Brain microvascular endothelial cell (primary cell): ENCODE data around the gene TNFAIP2.

ENCODE experiments used
- DNase-seq: peaks from one replicate; pipeline ENCODE4 v3.0.0-alpha.2; 2020
- H3K27ac ChIP-seq: fragments of 250-450 bp; sonication (Bioruptor Pico); 2 replicates; pipeline ENCODE4 v1.5.1; 2020; ENCODE audit warnings: mild to moderate bottlenecking, moderate library complexity
- H3K27me3 ChIP-seq: fragments of 250-450 bp; sonication (Bioruptor Pico); replicated peaks from 2 replicates; pipeline ENCODE4 v1.5.1; 2020; ENCODE audit warnings: mild to moderate bottlenecking
- H3K36me3 ChIP-seq: fragments of 250-450 bp; sonication (Bioruptor Pico); replicated peaks from 2 replicates; pipeline ENCODE4 v1.5.1; 2020; ENCODE audit warnings: mild to moderate bottlenecking
- H3K4me3 ChIP-seq: 2 replicates; pipeline ENCODE4 v1.5.1; 2011; ENCODE audit warnings: low read depth, mild to moderate bottlenecking, control low read depth, low read length, moderate library complexity
- CTCF ChIP-seq: IDR thresholded peaks from 2 replicates; pipeline ENCODE4 v1.5.1; 2011; ENCODE audit warnings: low read depth, mild to moderate bottlenecking, moderate library complexity, low read length, control low read depth, inconsistent platforms; ENCODE audit errors: missing control alignments
- in situ Hi-C: cut with HindIII; loops from 2 replicates; pipeline ENCODE4 v1.10.0; 2017; ENCODE audit warnings: low sequenced_read_pairs, low pct_ligation_motif_present

TNFAIP2 gene

DNA sequence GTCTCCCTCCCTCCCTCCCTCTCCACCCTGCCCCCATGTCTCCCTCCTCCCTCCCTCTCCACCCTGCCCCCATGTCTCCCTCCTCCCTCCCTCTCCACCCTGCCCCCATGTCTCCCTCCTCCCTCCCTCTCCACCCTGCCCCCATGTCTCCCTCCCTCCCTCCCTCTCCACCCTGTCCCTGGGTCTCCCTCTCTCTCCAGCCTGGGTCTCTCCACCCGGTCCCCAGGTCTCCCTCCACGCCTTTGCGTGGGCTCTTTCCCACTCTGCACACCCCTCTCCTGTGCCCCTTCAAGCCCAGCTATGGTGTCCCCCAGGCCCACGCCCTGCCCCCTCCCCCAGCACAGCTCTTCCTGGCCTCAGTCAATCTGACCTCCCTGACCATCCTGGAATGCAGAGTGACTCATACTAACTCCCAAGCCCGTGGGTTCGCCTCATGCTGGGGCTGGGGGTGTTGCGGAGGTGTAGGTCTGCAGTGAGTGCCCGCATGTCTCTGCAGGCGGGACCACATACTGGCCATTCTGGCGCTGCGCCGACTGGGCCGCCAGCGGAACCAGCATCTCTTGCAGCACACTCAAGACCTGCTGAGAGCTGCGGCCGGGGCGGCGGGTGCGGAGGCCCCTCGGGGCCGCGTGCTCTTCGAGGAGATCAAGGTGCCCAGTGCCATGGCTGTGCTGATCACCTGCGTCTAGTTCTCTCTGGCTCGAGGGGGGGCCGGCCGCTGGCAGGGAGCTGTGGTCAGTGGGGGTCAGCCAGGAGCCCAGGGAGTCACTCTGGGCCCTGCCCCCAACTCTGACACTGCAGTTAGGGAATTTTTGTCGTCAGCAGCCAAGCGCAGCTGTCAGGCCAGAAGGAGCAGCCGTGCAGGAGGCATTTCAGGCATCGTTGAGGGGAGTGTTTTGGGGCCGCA lies 13.5 kb upstream of the TNFAIP2 start:
- in situ Hi-C loops: no loop called here
- Histone ChIP-seq H3K27me3 (peaks cover 3% of the 10 kb centered on the region), H3K27ac (no peak overlapping the region), H3K4me3 (no peak overlapping the region), H3K36me3 (no peaks in the 10 kb centered on the region)
- no peak for TF ChIP-seq CTCF
- DNase-seq: peak; percentile 54

- in situ Hi-C loops: no loop called here
- H3K4me3 ChIP-seq: no peak overlapping the region
- no peak for DNase-seq
- no peaks in the 10 kb centered on the region for H3K27me3 ChIP-seq
- TF ChIP-seq CTCF: no peak
- H3K36me3 ChIP-seq: no peaks in the 10 kb centered on the region
- no peak overlapping the region for H3K27ac ChIP-seq
Observed at GRCh38 chr14:103110681-103111231, 12.5 kb upstream of the TNFAIP2 start.

DNA sequence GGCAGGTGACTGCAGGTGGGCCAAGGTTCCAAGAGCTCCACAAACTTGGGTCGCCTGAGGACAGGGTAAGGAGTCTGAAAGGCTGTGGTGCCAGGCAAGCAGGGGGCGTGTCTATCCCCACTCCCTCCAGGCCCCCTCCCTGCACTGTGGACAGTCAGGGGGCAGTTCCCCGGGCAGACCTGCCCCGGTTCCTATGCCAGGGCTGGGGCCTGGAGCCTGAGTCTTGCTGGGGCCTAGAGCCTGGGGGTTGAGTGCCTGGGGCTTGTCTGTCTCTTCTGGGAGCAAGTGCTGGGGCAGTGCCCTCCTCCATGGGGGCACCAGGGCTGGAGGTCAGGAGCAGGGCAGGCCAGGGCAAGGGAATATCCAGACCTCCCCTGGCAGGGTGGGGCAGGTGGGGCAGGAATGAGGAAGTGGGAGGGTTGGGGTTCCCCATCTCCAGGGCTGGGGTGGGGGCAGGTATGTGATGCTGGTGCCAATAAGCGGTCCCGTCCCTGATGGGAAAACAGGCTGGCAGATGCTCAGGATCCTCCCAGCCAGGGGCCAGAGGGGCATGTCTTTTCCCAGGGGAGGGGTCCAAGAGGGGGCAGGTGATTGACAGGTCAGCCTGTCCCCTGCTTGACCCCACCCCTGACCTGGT lies 11.9 kb upstream of the TNFAIP2 start:
- no peaks in the 10 kb centered on the region for H3K27me3 ChIP-seq
- no peak overlapping the region for H3K27ac ChIP-seq
- no peak overlapping the region for H3K4me3 ChIP-seq

GRCh38 chr14:103112400-103113243 lies 10.6 kb upstream of the TNFAIP2 start:
- Histone ChIP-seq H3K27me3 (no peaks in the 10 kb centered on the region), H3K4me3 (no peak overlapping the region), H3K36me3 (no peaks in the 10 kb centered on the region), H3K27ac (no peak overlapping the region)
- TF ChIP-seq CTCF: no peak
- no peak for DNase-seq
- in situ Hi-C loops: no loop called here

More for the DNA sequence above, 11.9 kb upstream of the TNFAIP2 start:
- DNase-seq: no peak
- in situ Hi-C loops: no loop called here
- no peaks in the 10 kb centered on the region for H3K36me3 ChIP-seq
- TF ChIP-seq CTCF: no peak

DNA sequence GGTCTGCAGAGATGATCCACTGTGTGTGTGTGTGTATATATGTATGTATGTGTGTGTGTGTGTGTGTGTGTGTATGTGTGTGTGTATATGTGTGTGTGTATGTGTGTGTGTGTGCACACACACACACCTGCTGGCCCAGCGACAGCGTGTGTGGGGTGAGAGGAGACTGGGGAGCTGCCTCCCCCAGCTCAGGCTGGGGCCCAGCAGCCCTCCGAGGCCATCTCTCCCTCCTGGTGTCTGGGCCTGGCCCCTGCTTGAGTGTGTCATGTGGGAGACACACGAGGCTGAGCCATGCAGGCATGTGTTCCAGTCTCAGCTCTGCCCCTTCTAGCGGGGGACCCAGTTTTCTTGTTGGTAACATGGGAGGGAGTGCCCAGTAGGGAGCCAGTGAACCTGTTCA lies 10.0 kb upstream of the TNFAIP2 start:
- no peak overlapping the region for H3K27ac ChIP-seq
- in situ Hi-C loops: no loop called here
- TF ChIP-seq CTCF: no peak

More for the DNA sequence above, 10.0 kb upstream of the TNFAIP2 start:
- no peak overlapping the region for H3K4me3 ChIP-seq
- DNase-seq: no peak
- H3K27me3 ChIP-seq: no peaks in the 10 kb centered on the region
- H3K36me3 ChIP-seq: no peaks in the 10 kb centered on the region
